Fibroblast of peridontal ligament (primary cell): ENCODE results near the gene GALNS.

Experiments
- DNase-seq: peaks from one replicate; pipeline ENCODE4 v3.0.0-alpha.2; 2010; ENCODE audit errors: extremely low read depth

GALNS gene

GRCh38 chr16:88875703-88876234 is 19.0 kb upstream of the GALNS start:
- no peak for DNase-seq

DNA sequence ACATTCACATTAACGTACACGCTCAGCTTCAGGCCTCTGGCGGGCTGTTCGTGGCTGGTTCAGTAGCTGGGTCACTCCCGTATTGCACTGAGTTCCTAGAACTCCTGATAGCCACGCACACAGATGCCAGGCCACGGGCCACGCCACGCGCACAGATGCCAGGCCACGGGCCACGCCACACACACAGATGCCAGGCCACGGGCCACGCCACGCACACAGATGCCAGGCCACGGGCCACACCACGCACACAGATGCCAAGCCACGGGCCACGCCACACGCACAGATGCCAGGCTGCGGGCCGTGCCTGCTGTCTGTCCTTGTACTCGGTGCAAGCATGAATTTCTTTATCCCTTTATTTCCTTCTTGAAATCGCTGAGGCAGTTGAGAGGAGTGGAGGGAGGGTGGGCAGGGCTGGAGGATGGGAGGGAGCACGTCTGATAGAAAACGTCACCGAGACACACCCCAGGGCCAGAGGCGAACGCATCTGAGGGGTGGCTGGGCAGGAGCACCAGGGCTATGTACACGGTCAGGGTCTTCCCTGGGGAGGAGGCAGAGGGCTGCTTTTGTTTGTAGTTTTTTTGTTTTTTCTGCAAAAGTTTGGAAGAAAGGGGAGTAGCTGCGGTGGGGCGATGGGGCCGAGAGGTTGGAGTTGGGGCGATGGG is 18.3 kb upstream of the GALNS start:
- no peak for DNase-seq

DNA sequence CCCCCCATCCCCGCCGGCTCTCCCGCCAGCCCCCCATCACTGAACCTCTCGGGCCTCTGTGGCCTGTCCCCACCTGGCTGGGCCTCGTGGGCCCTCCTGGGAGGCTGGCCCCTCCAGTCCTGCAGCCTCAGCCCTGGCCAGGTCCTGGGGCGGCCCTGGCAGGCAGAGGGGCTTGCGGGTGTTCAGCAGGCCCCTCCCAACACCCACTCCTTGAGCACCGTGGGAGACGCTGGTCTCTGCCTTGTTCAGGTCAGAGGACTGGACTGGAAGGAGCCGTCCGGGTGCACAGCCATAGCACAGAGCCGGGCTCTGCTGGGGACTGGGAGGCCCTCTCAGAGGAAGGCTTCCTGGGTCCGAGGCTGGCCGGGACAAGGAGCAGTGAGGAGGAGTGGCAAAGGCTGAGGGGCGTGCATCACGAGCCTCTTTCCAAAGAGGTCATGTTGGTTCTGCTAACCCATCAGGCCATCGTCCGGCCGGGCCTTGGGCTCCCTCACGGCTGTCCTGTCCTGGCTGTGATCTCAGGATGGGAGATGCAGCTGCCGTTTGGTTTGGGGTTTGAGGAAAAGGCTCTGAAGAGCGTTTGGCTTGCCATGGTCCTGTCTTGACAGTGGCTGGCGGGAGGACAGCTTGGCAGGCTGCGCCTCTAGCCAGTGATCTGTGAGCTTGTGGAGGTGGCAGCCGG is 16.0 kb upstream of the GALNS start:
- no peak for DNase-seq

- no peak for DNase-seq
Observed at GRCh38 chr16:88871730-88872416, 15.1 kb upstream of the GALNS start.

DNA sequence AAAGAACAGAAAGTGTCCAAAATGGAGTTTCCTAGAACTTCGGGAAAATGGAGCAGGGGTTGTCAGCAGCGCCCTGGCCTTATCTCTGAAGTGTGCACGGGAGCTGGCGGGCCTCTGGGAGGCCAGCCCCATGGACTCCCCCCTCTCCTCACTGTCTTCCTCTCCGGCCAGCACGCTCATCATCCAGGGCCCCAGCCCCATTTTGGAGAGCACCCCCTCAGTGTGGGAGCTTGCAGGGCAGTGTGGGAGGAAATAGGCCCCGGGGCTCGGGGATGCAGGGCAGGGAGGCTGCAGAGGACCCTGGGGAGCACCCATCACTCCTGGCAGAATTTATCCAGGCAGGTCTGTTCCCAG is 14.6 kb upstream of the GALNS start:
- no peak for DNase-seq

DNA sequence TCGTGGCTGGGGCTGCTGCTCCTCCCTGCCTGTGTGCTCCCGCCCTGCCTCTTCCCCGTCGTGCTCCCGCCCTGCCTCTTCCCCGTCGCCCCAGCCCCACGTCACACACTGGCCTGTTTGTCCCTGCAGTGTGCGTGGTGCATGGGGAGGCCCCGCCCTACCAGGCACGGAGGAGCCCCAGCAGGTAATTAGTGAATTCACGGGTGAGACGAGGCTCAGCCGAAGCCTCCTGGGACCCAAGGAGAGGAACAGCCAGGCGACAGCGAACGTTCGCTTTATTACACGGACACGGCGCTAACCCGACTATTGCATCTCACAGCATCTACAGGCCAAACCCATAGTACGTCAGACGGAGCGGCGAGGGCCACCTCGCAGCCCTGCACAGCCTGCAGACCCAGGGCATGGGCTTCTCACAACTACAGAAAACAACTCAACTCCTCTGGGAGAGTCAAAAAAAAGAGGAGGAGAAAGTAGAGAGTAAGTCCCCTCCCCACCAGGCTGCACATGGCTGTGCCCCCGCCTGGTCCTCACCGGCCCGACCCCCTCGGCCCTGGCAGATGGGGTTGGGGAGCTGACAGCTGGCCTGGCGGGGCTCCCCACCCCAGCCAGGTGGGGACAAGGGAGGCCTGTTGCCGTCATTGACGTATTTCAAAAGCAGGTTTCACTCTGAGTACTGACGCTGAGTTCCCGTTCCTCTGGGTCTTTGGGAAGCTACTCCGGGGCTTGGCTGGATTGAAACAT is 14.0 kb upstream of the GALNS start:
- DNase-seq = no peak

DNA sequence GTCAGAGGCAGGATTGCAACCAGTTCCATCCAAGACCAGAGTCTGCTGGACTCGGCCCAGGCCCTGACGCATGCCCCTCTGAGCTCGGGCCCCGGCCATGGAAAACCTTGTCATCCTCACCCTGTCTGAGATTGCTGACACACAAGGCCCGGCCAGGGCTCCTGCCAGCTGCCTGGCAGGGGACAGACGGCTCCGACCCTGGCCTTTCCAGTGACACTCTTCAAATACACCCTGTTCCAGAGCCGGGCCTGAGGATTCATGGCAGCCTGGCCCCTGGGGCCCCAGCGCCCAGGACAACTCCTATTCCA is 12.9 kb upstream of the GALNS start:
- no peak for DNase-seq

DNA sequence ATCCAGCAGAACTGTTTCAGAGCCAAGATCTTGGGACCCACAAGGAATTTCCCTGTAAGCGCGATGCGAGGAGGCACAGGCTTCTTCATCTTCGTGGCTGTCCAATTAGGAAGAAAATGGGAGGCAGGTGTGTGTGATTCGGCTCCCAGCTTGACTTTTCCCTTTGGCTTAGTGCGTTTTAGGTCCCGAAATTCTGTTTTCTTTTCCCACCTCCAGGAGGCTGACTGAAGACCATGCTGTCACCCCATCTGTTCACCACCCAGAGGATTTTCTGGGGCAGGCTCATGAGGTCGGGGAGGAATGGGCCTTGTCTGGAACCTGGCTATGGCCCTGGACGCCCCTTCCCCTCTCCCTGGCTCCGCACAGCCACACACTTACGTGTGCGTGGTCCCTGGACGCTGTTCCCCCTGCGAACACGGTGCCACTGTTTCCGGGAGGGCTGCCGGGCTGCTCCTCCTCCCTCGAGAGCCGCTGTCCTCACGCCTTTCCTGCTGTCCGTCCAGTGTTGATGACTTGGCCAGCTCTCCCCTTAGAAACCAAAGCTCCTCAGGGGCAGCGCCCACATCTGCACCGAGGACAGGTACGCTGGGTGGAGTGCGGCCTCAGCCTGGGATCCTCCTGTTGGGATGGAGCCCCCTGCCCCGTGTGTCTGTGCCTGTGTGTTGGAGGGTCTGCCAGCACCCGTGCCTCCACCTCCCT is 12.4 kb upstream of the GALNS start:
- DNase-seq = no peak

DNA sequence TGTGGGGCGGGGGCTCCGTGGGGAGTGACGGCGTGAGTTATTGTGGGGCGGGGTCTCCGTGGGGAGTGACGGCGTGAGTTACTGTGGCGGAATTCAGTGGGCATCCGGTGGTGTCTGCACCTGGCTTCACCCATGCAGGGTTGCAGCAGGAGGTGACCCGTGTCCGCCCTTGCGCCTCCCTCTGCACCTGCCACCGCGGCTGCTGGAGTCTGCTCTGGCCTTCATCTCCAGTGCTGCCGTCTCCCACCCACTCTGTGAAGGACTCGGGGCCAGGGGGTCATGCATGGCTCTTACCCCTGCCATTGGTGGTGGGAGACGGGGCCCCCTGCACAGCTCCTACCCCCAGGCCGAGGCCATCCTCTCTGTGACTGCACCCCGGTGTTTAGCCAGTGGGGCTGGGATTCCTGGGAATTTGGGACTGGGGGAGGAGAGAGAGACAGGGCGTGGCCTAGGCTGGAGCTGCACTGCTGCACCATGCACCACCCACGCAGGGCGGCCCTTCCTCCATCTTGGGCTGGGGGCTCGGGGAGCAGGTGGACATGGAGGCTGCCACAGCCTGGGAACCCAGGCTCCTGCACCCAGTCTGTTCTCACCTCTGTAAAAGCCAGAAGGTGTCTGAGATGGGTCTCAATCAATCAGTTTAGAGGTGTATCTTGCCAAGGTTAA is 11.0 kb upstream of the GALNS start:
- DNase-seq = no peak

DNA sequence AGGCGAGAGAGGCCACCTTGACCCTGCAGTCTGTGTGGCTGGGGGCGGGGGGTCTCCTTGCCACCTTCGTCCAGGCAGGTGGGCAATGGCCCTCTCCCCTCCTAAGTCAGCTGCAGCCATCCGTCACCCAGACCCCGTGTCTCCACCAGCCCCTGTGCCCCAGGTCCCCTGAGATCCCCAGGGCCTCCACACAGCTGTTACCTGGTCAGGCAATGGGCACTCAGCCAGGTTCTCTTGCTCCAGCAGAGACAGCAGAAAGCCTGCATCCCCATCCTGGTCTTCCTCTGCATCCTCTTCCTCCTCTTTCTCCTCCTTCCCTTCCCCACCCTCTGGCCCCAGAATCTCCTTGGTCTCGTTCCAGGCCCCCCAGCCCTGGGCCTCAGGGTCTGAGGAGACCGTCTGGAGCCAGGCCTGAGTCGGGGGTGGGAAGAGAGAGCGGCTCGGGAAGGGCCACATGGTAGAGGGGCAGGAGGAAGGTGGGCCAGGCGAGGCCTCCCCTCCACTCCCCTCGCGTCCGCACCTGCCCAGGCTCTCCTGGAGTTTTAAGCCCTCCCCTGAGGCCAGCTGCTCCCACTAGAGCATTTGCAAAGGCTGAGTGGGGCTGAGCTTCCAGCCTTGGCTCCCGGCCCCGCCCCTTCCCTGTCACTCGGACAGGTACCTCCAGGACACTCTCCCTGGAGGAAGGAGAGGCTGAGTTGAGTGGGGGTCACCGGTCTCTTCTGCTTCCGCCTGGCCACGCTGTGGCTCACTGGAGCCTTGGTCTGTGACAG is 9.6 kb upstream of the GALNS start, which contains the start of gene PABPN1L:
PABPN1L (minus strand) TSS at position 510 of the 770 bp plus-strand sequence; CDS start at position 456, 54 bp downstream.
- no peak for DNase-seq

DNA sequence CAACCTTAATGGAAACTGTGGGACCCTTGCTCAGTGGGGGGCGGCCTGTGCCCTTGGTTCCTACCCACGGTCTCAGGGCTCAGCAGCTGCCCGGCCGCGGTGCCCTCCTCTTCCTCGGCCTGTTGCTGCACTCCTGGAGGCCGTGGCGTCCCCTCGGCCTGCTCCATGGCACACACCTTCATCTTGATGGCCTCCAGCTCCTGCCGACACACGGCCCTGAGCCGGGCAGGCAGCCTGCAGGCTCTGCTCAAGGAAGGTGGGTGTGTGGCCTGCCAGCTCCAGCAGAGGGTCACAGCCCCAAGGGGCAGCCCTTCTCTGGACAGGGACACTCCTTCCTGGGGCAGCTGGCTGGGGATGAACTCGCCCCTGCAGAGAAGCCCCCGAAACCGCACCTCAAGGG is 9.0 kb upstream of the GALNS start:
- DNase-seq = no peak

DNA sequence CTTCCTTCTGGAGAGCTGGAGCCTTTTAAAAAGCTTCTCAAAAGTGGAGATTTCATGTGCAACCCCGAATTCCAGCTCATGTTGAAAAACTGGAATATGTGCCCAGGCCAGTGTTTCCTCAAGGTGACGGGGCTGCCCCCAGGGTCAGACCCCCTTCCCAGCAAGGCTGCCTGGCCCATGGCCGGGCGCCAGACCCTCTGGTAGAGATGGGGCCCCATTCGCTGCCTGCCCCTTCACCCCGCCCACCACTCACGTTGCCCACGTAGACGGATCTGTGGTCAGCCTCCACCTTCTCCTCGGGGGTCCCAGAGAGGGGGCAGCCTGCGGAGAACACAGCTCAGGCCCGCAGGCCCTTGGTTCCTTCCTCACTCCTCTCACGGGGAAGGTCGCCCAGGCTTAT is 8.6 kb upstream of the GALNS start:
- no peak for DNase-seq

- DNase-seq = no peak
Observed at GRCh38 chr16:88864521-88864920, 7.8 kb upstream of the GALNS start.

- no peak for DNase-seq
Observed at GRCh38 chr16:88864099-88864498, 7.4 kb upstream of the GALNS start.

DNA sequence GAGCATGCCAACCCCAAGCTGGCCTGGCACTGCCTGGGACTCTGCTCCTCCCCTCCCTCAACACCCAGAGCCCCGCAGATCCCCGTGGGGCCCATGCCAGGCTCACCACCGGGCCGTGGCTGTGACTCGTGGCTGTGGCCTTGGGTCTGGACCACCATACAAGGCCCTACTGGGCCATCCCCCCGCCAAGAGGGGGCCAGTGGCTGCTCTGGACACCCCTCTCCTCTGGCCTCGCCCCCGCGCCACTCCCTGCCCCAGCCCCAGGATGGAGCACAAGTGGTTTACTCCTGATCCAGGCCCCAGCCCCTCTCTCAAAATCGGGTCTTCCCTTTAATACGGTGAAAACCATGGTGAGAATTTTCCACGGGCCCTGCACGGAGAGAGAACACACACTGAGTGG is 6.7 kb upstream of the GALNS start:
- no peak for DNase-seq

DNA sequence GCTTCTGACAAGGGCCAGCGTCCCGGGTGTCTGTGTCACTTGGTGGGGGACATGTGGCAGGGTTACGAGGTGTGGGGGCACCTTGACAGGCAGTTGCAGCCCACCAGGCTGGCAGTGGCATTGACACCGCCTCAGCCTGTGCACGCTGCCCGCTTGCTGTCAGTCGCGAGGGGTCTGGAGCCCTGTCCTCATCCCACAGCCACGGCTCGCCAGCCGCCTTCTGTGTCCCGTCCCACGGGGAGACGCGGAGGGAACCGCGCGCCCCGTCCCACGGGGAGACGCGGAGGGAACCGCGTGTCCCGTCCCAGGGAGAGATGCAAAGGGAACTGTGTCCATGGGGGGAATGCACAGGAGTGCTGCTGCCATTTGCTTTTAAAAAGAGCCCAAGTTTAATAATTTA is 6.2 kb upstream of the GALNS start:
- no peak for DNase-seq

GRCh38 chr16:88861359-88861758 is 4.6 kb upstream of the GALNS start:
- DNase-seq = no peak

GRCh38 chr16:88859381-88860091 is 2.8 kb upstream of the GALNS start:
- no peak for DNase-seq

GRCh38 chr16:88857728-88858339 is 1.1 kb upstream of the GALNS start:
- peak; percentile 72 for DNase-seq
